ENCODE measurements around the gene MAP3K4.
"Not testable (repeated sequence)": the region's sequence is repeated elsewhere in the genome, so short reads cannot be mapped to it uniquely, and the experiment has no call there.

Gene MAP3K4

GRCh38 chr6:161091972-161092701 is 100.6 kb downstream of the MAP3K4 start:
- no peak for DNase-seq

DNA sequence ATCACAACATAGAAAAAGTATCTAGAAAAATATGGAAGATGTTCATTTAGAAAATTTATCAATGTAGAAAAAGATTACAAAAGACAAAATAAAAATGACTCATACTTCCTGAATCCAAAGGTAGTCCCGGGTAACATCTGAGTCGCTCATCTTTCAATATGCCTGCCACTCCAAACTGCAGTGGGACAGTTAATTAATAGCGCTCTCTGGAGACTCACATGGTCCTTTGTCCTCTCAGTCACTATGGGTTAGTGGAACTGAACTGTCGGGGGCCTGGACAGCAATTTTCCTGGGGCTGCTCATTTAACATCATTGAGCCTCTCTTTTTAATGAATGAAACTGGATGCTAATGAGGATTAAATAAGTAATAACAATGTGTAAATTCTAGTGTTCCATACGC is 103.4 kb downstream of the MAP3K4 start:
- DNase-seq: no peak

GRCh38 chr6:161095916-161096315 is 104.3 kb downstream of the MAP3K4 start:
- DNase-seq: no peak

DNA sequence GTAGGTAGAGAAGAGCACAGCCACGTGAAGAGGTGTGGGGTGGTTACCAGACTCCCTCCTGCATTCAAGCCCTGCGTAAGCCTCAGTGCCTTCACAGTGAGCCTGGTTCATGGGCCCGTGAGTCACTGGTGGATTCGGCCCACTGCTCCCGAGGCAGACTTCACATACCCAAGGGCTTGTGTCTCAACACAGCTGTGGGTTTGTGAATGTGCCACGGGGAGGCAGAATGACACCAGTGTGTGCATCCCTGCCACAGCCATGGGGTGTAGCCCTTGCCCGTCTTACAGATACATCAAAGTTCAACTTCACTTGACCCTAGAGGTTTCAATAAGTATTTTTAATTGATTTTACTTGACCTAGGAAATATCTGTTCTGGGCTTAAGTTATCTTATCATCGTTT is 108.5 kb downstream of the MAP3K4 start:
- DNase-seq: no peak

DNA sequence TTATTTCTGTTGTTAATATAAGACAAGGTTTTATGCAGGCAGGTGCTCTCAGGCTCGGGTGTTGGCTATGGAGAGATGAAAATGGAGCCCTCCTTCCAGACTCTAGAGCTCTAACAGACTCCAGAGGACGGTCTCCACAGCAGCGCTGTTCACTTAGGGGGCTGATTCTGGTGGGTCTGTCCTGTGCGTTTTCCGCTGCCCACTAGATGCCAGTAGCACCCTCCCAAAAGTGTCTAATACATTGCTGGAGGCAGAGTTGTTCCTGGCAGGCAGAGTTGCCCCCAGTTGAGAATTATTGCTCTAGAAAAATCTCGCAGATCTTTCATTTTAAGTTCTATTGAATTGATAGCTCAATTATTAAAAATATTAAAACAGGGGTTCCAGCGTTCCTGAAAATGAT is 109.9 kb downstream of the MAP3K4 start:
- no peak for DNase-seq

- no peak for DNase-seq
These were observed 111.9 kb downstream of the MAP3K4 start for GRCh38 chr6:161103475-161103874.

- no peak for DNase-seq
These were observed 113.4 kb downstream of the MAP3K4 start for GRCh38 chr6:161104966-161105365.

DNA sequence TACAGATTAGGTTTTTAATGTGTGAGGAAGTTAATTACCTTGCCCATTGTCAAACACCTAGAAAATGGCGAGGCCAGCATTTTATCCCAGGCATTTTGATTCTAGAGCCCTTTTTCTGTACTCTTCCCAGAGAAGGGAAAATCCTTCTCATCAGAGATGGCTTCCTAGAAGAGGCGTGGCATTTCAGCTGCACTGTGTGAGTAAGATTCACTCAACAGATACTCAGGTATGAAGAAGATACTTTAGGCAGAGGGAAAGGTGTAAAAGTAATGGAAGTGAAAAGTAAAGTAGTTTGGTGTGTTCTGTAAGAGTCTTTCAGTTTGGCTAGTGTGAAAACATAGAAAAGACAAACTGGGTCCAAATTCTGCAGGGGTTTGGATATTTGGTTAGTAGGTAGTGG is 113.8 kb downstream of the MAP3K4 start:
- DNase-seq: no peak

DNA sequence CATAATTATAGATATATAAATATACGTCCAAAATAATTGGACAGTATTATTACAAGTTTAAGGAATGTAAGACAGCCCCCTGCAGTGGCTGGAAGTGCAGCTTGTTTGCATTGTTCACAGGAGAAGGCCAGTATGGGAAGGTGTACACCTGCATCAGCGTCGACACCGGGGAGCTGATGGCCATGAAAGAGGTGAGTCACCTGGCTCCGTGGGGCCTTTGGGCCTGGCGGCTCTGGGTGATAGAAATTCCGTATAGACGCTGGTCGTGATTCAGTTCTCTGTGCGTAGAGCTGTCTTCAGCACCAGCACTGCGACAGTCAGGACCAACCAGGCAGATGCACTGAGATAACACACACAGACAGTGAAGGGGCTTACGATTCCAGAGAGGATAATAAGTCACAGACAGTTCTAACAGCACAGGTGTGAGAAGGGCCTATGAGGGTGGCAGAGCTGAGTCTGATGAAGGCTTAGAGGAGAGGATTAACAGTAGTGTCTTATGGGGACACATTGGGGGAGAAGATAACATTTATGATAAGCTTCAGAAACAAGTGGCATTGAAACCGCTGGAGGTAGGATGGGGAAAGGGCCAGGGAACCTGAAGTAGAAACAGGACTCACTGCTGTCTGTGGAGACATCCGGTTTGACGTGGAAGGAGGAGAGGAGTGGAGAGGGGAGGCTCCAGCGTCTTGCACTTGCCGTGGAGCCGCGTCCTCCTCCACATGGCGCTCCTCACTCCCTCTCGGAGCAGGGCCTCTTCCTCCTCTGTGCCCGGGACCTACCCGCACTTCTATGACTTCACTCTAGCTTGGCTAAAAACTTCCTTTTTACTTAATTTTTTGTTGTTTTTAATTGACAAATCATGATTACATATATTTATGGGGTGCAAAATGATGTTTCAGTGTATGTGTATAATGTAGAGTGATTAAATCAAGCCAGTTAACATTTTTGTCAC is 116.5 kb downstream of the MAP3K4 start:
- no peak for DNase-seq

DNA sequence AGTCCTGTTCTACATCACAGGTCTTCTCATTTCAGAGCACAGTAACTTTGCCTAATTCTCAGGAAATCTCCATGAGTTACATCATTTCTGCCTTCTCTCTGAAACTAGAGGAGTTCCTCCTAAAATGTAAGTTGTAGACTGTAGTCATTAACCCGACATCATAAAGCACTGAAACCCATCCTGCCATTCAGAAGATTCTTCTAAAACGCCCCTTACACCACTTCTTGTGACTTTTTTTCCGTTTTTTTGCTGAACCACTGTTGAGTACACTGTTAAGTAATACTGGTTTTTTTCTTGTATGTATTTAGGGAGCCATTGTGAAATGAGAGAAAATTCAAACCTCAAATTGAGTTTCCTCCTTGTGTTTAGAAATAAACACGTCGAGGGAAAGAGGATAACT is 117.3 kb downstream of the MAP3K4 start:
- DNase-seq: no peak

DNA sequence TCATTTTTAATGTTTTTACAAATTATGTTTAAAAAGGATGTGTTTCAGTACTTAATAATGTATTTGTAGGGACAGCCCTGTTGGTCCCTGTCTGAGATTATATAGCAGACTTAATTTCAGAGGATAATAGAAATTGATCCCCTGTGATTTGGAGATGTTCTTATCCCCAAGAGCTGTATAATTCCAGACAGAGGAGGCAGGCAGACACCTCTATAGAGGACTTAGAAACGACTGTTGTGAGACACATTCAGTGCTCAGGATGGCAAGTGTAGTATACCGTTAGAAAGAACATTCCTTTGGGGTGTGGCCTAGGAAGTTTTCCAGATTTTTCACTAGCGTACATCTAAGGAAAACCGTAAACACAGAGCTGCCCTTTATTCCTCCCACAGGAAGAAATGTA is 117.8 kb downstream of the MAP3K4 start:
- no peak for DNase-seq

- no peak for DNase-seq
These were observed 118.6 kb downstream of the MAP3K4 start for GRCh38 chr6:161110028-161110779.

DNA sequence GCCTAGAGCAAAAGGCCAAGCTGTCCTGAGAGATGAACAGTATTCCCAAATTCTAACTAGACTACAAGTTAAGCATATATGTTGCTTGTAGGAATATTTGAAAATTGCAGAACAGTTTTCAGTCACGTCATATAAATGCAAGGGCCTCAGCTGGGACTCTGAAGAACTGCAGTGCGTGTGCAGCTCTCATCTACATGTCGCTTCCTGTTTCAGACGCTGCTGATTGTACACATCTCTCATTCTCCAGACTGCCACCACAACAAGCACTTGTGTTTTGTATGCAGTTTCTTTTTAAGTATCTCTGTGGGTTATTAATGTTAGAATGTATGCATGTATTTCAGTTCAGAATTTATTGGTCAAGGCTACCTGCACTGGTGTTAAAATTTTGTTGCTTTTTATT is 119.7 kb downstream of the MAP3K4 start:
- no peak for DNase-seq

DNA sequence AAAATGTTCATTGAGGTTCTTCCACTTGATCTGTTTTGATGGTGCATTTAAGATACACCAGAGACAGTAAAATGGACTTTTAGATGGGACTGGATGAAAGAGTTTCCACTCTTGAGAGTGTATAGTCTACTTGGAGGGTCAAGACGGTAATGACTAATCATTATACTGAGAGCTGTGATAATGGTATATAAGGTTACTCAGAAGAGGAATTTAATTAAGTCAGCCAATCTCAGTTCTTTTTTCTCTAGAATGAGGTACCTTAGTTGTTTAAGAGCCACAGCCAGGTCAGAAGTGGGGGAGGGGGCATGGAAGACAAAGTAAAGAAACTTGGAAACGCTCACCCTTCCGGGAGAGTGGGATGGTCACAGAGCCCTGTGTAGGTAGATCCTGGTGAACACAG is 123.9 kb downstream of the MAP3K4 start:
- no peak for DNase-seq

DNA sequence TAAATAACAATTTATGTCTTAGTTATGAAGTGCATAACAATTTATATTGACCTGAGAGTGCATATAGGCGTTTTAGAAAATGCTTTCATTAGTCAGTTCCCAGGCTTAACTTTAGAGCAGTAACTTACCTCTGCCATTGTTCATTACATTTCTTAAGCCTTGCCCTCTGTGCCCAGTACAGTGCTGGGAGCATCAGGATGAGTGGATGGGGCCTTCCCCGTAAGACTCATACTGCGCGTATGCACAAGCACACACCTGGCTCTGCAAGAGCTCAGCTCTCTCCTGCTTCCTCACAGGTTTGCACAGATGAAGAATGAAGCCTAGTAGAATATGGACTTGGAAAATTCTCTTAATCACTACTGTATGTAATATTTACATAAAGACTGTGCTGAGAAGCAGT is 125.0 kb downstream of the MAP3K4 start:
- no peak for DNase-seq

GRCh38 chr6:161117308-161117707 is 125.7 kb downstream of the MAP3K4 start:
- no peak for DNase-seq

GRCh38 chr6:161117942-161118341 is 126.4 kb downstream of the MAP3K4 start:
- DNase-seq: no peak

DNA sequence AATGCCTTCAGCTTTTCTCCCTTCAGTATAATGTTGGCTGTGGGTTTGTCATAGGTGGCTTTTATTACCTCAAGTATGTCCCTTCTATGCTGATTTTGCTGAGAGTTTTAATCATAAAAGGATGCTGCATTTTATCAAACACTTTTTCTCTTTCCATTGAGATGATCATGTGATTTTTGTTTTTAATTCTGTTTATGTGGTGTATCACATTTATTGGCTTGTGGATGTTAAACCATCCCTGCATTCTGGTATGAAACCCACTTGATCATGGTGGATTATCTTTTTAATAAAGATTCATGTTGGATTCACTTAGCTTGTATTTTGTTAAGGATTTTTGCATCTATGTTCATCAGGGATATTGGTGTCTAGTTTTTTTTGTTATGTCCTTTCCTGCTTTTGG is 131.8 kb downstream of the MAP3K4 start:
- DNase-seq: not testable (repeated sequence)

GRCh38 chr6:161125591-161125990 is 134.0 kb downstream of the MAP3K4 start:
- no peak for DNase-seq

DNA sequence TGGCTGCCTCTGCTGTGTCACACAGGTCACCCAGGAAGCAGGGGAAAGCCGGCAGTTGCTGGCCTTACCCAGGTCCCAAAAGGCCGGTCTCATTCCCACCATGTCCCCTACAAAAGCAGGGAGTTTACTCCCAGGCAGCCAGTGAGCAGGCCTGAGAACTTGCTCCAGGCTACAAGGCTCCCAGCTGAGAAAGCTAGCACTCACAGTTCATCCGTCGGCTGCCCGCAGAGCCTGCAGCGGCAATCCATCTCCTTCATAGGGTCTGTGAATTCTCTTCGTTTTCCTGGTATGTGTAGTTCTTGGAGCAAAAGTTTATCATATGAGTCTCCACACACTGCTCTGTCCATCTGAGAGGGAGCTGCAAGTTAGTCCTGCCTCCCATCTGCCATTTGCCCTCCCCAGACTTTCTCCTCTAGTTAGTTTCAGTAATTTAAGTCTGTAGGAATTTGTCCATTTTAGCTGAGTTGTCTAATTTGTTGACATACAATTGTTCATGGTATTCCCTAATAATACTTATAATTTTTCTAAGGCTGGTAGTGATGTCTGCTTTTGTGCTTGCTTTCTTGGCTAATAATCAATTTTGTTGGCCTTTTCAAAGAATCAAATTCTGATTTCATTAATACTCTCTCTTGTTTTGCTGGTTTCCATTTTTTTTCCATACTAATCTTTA is 135.6 kb downstream of the MAP3K4 start:
- no peak for DNase-seq

DNA sequence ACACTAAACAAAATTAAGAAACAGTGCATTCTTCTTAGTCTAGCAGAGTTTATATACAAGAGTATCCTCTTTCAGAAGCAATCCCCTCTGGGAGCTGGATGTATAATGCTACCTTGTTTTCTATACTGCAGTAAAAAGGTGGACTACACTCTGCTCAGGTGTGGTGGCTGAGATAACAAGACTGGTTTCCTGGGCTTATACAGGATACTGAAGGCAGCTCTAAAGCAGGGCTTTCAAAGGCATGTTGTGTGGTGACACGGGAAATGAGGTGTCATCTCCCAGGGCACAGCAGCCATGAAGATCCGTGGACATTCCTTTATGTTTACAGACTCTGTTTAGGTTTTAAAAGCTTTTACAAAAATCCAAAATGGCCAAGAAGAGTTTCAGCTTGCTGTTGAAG is 136.7 kb downstream of the MAP3K4 start:
- no peak for DNase-seq

DNA sequence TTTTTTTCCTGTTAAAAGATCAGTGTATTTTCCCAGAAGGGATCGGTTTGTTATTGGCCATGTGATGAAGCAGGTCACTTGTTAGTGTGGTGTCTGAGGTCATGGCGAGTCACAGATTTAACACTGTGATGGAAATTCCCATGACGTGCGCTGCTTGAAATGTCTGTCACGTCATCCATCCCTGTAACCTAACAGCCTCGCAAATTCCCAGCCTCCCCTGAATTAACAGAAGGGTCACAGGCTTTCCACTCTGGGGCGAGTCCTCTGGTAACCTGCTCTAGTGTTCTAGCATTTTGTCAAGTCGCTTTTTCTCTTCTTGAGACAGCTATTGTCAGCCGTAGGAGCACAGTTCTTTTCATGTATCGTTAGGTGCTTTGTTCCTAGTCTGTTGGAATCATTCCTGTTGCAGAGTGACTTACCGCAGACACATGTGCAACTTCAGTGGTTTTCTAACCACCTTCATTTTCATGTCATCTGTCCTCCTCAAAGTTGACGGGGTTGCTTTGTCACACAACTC is 137.2 kb downstream of the MAP3K4 start:
- DNase-seq: no peak

DNA sequence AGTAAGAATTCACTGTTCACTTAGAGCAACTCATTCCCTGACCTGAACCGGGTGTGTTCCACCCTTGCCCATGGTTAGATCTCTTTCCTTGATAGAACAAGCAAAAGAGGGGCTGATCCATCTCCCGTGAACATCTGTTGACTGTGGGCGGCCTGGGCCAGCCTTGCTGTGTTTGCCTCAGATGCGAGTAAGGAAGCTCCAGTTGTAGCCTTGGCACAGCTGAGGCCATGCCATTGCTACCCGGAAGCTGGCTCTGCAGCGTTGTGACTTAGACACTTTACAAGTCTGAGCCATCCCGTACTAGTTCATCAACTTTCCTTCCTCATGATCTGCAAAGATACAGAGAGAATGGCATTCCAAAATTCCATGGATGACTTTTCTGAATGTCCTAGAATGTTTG is 139.0 kb downstream of the MAP3K4 start:
- DNase-seq: no peak
